DOHH2 (cell line): ENCODE measurements around the gene BCAR3.
A peak's percentile ranks its signal among the peaks of the same experiment; 100 is the strongest.

Source experiments
- H3F3A ChIP-seq: fragments of 200-600 bp; sonication (generic), shearing (Covaris generic); 2 replicates; pipeline ENCODE4 v1.6.0; 2016; ENCODE audit warnings: antibody characterized with exemption, mild to moderate bottlenecking; ENCODE audit not compliant: control insufficient read depth, insufficient read depth
- H3K27ac ChIP-seq: fragments of 200-600 bp; sonication (generic); 2 replicates; pipeline ENCODE4 v1.5.1; 2014; ENCODE audit warnings: low read depth, mild to moderate bottlenecking, low read length, moderate library complexity
- H3K27me3 ChIP-seq: fragments of 200-600 bp; sonication (generic); 2 replicates; pipeline ENCODE4 v1.6.1; 2014; ENCODE audit warnings: mild to moderate bottlenecking, low read length, mixed read lengths; ENCODE audit not compliant: control insufficient read depth
- H3K36me3 ChIP-seq: fragments of 200-600 bp; sonication (generic); 2 replicates; pipeline ENCODE4 v1.6.1; 2014; ENCODE audit warnings: mild to moderate bottlenecking, low read length, moderate library complexity, mixed read lengths; ENCODE audit not compliant: control insufficient read depth
- H3K4me1 ChIP-seq: fragments of 200-600 bp; sonication (generic); 2 replicates; pipeline ENCODE4 v1.6.1; 2014; ENCODE audit warnings: mild to moderate bottlenecking, low read length, mixed read lengths; ENCODE audit not compliant: control insufficient read depth
- H3K4me2 ChIP-seq: fragments of 200-600 bp; sonication (generic); 2 replicates; pipeline ENCODE4 v1.6.0; 2014; ENCODE audit warnings: mild to moderate bottlenecking, low read length, moderate library complexity
- H3K4me3 ChIP-seq: fragments of 200-600 bp; sonication (generic); 2 replicates; pipeline ENCODE4 v1.5.1; 2014; ENCODE audit warnings: mild to moderate bottlenecking, low read length, mixed read lengths
- H3K79me2 ChIP-seq: fragments of 200-600 bp; sonication (generic); 2 replicates; pipeline ENCODE4 v1.6.1; 2014; ENCODE audit warnings: mild to moderate bottlenecking, low read length, mixed read lengths; ENCODE audit not compliant: control insufficient read depth
- H3K9me2 ChIP-seq: fragments of 200-600 bp; sonication (generic); replicated peaks from 2 replicates; pipeline ENCODE4 v1.6.1; 2014; ENCODE audit warnings: mild to moderate bottlenecking, low read length, mixed read lengths; ENCODE audit not compliant: control insufficient read depth
- H3K9me3 ChIP-seq: fragments of 200-600 bp; sonication (generic); 2 replicates; pipeline ENCODE4 v1.6.1; 2014; ENCODE audit warnings: antibody characterized with exemption, low read length, mixed read lengths; ENCODE audit not compliant: control insufficient read depth, insufficient read depth
- H4K20me1 ChIP-seq: fragments of 200-600 bp; sonication (generic); 2 replicates; pipeline ENCODE4 v1.6.0; 2014; ENCODE audit warnings: low read depth, mild to moderate bottlenecking, antibody characterized with exemption, low read length, moderate library complexity; ENCODE audit not compliant: control insufficient read depth, insufficient read depth
- CTCF ChIP-seq: fragments of 200-600 bp; sonication (generic); IDR thresholded peaks from one replicate; pipeline ENCODE4 v1.5.1; 2014; ENCODE audit warnings: antibody characterized with exemption, mild to moderate bottlenecking, low read depth, low read length; ENCODE audit not compliant: poor library complexity, severe bottlenecking
- EZH2phosphoT487 ChIP-seq: fragments of 200-600 bp; sonication (generic); IDR thresholded peaks from 2 replicates; pipeline ENCODE4 v1.6.1; 2017; ENCODE audit warnings: borderline replicate concordance, mild to moderate bottlenecking, antibody characterized with exemption, low read length, moderate library complexity, mixed read lengths

Gene BCAR3

GRCh38 chr1:93686504-93687250 lies 5.0 kb upstream of the BCAR3 start:
- Histone ChIP-seq H3K27ac (peak overlapping the region; percentile 87), H4K20me1 (no peaks in the 10 kb centered on the region), H3F3A (peaks cover 60% of the 10 kb centered on the region), H3K4me1 (peaks cover 99% of the 10 kb centered on the region), H3K79me2 (peaks cover 34% of the 10 kb centered on the region), H3K4me3 (peak overlapping the region; percentile 92), H3K9me2 (no peaks in the 10 kb centered on the region), H3K36me3 (peaks cover 3% of the 10 kb centered on the region; the same call in 1 of the 2 replicates), H3K9me3 (no peaks in the 10 kb centered on the region), H3K4me2 (peak overlapping the region; percentile 75), H3K27me3 (no peaks in the 10 kb centered on the region)
- TF ChIP-seq CTCF: no peak
- no peak for TF ChIP-seq EZH2phosphoT487

- peak overlapping the region; percentile 87 for H3K27ac ChIP-seq
- peaks cover 42% of the 10 kb centered on the region for H3K79me2 ChIP-seq
- H3K9me2 ChIP-seq: no peaks in the 10 kb centered on the region
- TF ChIP-seq EZH2phosphoT487 (no peak), CTCF (no peak)
- peak overlapping the region; percentile 75 for H3K4me2 ChIP-seq
- H3F3A ChIP-seq: peaks cover 60% of the 10 kb centered on the region
- H3K27me3 ChIP-seq: no peaks in the 10 kb centered on the region
- peaks cover 9% of the 10 kb centered on the region for H3K36me3 ChIP-seq
- H3K4me1 ChIP-seq: peaks cover 91% of the 10 kb centered on the region
- H3K9me3 ChIP-seq: no peaks in the 10 kb centered on the region
- peak overlapping the region; percentile 92 for H3K4me3 ChIP-seq
- H4K20me1 ChIP-seq: no peaks in the 10 kb centered on the region
Observed at GRCh38 chr1:93685918-93686317, 4.3 kb upstream of the BCAR3 start.

- peaks cover 68% of the 10 kb centered on the region for H3K79me2 ChIP-seq
- no peaks in the 10 kb centered on the region for H3K9me2 ChIP-seq
- H3K4me1 ChIP-seq: peaks cover 87% of the 10 kb centered on the region
- H3F3A ChIP-seq: peaks cover 37% of the 10 kb centered on the region
- peak overlapping the region; percentile 92 for H3K4me3 ChIP-seq
- peaks cover 23% of the 10 kb centered on the region for H4K20me1 ChIP-seq
- peak overlapping the region; percentile 87 for H3K27ac ChIP-seq
- TF ChIP-seq EZH2phosphoT487: no peak
- H3K27me3 ChIP-seq: no peaks in the 10 kb centered on the region
- H3K9me3 ChIP-seq: no peaks in the 10 kb centered on the region
- peaks cover 34% of the 10 kb centered on the region for H3K36me3 ChIP-seq
- peak overlapping the region; percentile 75 for H3K4me2 ChIP-seq
Observed at GRCh38 chr1:93683234-93683633, 1.6 kb upstream of the BCAR3 start.

- H3K27ac ChIP-seq: peak overlapping the region; percentile 87
- peaks cover 77% of the 10 kb centered on the region for H3K79me2 ChIP-seq
- no peaks in the 10 kb centered on the region for H3K9me3 ChIP-seq
- no peaks in the 10 kb centered on the region for H3K27me3 ChIP-seq
- TF ChIP-seq EZH2phosphoT487 (no peak), CTCF (no peak)
- H3K4me1 ChIP-seq: peaks cover 85% of the 10 kb centered on the region
- H4K20me1 ChIP-seq: peaks cover 30% of the 10 kb centered on the region
- peak overlapping the region; percentile 92 for H3K4me3 ChIP-seq
- peaks cover 29% of the 10 kb centered on the region for H3F3A ChIP-seq
- peak overlapping the region; percentile 75 for H3K4me2 ChIP-seq
- peaks cover 46% of the 10 kb centered on the region for H3K36me3 ChIP-seq
- H3K9me2 ChIP-seq: no peaks in the 10 kb centered on the region
Observed at GRCh38 chr1:93681989-93682412, 364 bp upstream of the BCAR3 start.
